SJCRH30 (cell line): ENCODE results near the gene HNMT. TPM values are rescaled to one million over a fixed set of nuclear protein-coding genes. Genes with fewer than 3 reads are reported as not detected.
"Not testable (repeated sequence)": the region's sequence is repeated elsewhere in the genome, so short reads cannot be mapped to it uniquely, and the experiment has no call there.

Experiments
- DNase-seq, 2 experiments: peaks; one replicate each; pipeline ENCODE4 v3.0.0-alpha.2; 2015 to 2020
- H3K27ac ChIP-seq: fragments of 250-450 bp; sonication (Bioruptor Pico); 2 replicates; pipeline ENCODE4 v1.5.1; 2020; ENCODE audit warnings: mild to moderate bottlenecking, moderate library complexity
- H3K27me3 ChIP-seq: fragments of 250-450 bp; sonication (Bioruptor Pico); 2 replicates; pipeline ENCODE4 v1.5.1; 2020; ENCODE audit warnings: mild to moderate bottlenecking, moderate library complexity
- H3K36me3 ChIP-seq: fragments of 250-450 bp; sonication (Bioruptor Pico); 2 replicates; pipeline ENCODE4 v1.5.1; 2020; ENCODE audit warnings: mild to moderate bottlenecking, moderate library complexity
- H3K4me1 ChIP-seq: fragments of 250-450 bp; sonication (Bioruptor Pico); 2 replicates; pipeline ENCODE4 v1.5.1; 2020; ENCODE audit warnings: mild to moderate bottlenecking, moderate library complexity
- H3K4me3 ChIP-seq: fragments of 250-450 bp; sonication (Bioruptor Pico); 2 replicates; pipeline ENCODE4 v1.5.1; 2020; ENCODE audit warnings: mild to moderate bottlenecking, moderate library complexity
- H3K9me3 ChIP-seq: fragments of 250-450 bp; sonication (Bioruptor Pico); replicated peaks from 2 replicates; pipeline ENCODE4 v1.5.1; 2020; ENCODE audit warnings: mild to moderate bottlenecking, moderate library complexity
- total RNA-seq: library from RNA; depleted of rRNA; stranded (reverse); fragments of >200 nt; shearing (Covaris generic); gene quantifications from 2 replicates; pipeline ENCODE4 v1.2.3, GENCODE V29; 2014

HNMT gene
- total RNA-seq, 1 experiment from 2014 or later: 0.04 TPM

DNA sequence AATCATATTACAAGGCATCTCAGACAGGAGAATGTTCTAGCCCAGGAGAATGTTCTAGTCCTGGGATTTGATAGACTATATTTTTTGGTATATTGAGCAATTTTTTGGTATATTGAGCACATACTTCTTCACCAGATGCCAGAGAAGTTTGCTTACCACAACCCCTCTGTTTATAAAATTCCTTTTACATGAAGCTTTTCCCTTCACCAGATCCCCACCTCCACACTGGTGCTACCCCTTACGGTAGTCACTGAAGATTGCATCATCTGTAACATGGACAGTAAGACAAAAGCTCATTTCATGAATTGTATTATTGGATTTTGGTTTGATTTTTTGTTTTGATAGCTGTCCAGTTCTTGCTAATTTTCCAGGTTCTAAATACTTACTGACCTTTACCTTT is 7.2 kb upstream of the HNMT start:
- Histone ChIP-seq H3K4me1 (no peaks in the 10 kb centered on the region), H3K27ac (no peak overlapping the region), H3K36me3 (no peaks in the 10 kb centered on the region), H3K27me3 (no peaks in the 10 kb centered on the region), H3K9me3 (no peaks in the 10 kb centered on the region), H3K4me3 (no peak overlapping the region)
- no peak for DNase-seq

DNA sequence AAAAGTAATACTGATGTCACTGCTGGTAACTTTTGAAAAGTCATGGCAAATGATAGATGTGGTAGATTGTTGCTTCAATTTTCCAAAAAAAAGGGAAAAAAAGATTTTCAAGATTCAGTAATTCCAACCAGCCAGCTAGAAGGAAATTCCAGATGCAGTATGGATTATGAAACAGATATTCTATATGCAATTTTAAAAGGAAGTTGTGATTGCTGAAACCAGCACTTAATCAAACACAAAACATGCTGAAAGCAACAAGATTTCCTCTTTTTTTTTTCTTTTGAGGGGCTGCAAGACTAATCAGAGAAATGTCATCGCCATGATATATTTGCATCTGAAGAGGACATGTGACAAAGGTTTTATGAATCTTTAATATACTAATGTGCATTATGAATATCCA is 5.1 kb upstream of the HNMT start:
- Histone ChIP-seq H3K27me3 (no peaks in the 10 kb centered on the region), H3K27ac (no peak overlapping the region), H3K4me1 (peaks cover 5% of the 10 kb centered on the region; the same call in 1 of the 2 replicates), H3K36me3 (no peaks in the 10 kb centered on the region), H3K9me3 (no peaks in the 10 kb centered on the region), H3K4me3 (no peak overlapping the region)
- no peak for DNase-seq

GRCh38 chr2:137960223-137960622 is 4.0 kb upstream of the HNMT start:
- no peaks in the 10 kb centered on the region for H3K27me3 ChIP-seq
- peaks cover 5% of the 10 kb centered on the region; the same call in 1 of the 2 replicates for H3K4me1 ChIP-seq
- H3K27ac ChIP-seq: no peak overlapping the region
- H3K9me3 ChIP-seq: no peaks in the 10 kb centered on the region
- H3K4me3 ChIP-seq: no peak overlapping the region
- no peaks in the 10 kb centered on the region for H3K36me3 ChIP-seq
- DNase-seq: no peak

- H3K27ac ChIP-seq: no peak overlapping the region
- no peaks in the 10 kb centered on the region for H3K27me3 ChIP-seq
- H3K36me3 ChIP-seq: no peaks in the 10 kb centered on the region
- H3K4me3 ChIP-seq: no peak overlapping the region
- peaks cover 5% of the 10 kb centered on the region; the same call in 1 of the 2 replicates for H3K4me1 ChIP-seq
- H3K9me3 ChIP-seq: no peaks in the 10 kb centered on the region
- DNase-seq: no peak
Measured at GRCh38 chr2:137961602-137962001, 2.7 kb upstream of the HNMT start.

DNA sequence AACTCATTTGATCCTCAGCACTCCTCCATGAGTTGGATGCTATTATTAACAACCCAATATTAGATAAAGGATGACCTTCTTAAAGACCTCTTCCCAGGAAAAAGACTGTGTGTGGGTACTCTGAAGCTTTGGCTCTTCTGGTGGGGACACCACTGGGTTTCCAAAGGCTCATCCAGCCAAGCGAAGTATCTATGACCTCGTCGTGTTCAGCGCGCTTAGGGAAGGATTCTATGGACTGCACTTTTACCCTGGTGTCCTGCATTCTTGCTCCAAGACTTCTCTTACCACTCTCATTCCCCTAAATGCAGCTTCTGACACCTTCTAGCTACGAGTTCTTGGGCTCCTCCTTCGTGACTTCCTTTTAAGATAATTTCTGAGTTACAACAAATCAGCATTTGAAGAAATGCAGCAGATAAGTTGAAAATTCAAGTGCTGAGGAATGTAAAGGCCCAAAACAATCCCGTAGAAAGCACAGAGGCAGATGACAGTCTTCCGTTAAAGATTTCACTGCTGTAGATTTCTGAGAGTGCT is 673 bp upstream of the HNMT start:
- no peak for DNase-seq
- Histone ChIP-seq H3K27me3 (no peaks in the 10 kb centered on the region), H3K36me3 (no peaks in the 10 kb centered on the region), H3K4me1 (peaks cover 5% of the 10 kb centered on the region; the same call in 1 of the 2 replicates), H3K27ac (no peak overlapping the region), H3K4me3 (no peak overlapping the region), H3K9me3 (no peaks in the 10 kb centered on the region)

DNA sequence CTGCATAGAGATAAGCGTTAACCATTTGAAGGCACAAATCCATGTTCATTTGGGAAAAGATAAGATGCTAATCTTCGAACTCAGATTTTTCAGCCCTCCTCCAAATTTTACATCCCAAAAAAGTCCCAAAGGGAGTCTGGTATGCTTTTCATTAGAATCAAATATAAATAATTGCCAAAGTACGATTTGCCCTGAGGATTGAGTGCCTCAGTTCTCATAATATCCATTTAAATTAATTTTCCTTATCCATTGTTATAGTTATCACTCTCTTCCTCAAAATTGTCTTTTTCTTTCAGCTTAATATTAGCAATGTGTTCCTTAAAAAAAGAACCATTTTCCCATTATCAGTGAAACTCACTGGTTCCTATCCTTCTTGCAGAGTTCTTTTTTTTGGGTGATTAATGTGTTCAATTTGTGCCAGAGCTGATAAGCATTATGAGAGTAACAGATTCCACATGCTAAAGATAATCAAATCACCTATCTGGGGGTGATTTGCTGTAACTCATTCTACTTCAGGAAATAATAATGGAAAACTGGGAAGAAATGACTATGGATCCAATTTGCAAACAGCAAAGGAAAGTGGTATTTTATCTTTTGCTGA is 686 bp downstream of the HNMT start:
- H3K4me3 ChIP-seq: no peak overlapping the region
- peaks cover 5% of the 10 kb centered on the region; the same call in 1 of the 2 replicates for H3K27me3 ChIP-seq
- H3K9me3 ChIP-seq: no peaks in the 10 kb centered on the region
- no peaks in the 10 kb centered on the region for H3K36me3 ChIP-seq
- no peak for DNase-seq
- H3K4me1 ChIP-seq: peaks cover 5% of the 10 kb centered on the region; the same call in 1 of the 2 replicates
- no peak overlapping the region for H3K27ac ChIP-seq

DNA sequence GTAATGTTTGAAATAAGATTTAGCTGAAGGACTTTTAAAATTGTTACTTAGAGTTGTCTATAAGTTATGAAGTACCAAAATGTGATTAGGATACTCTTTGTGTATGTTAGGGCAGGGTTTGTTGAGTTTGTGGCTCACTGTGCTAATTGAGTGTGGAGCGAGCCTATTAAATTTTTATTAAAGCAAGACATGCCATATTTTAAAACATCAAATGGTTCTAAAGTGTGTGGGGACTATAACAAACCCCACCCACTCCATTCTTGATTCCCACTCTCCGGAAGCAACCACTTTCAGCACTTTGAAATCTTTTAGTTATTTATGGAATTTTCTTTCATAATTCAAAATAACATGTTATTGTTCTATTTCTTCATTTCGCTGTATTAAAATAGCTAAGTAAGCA is 1.8 kb downstream of the HNMT start:
- Histone ChIP-seq H3K27ac (no peak overlapping the region), H3K4me3 (no peak overlapping the region), H3K27me3 (peaks cover 5% of the 10 kb centered on the region; the same call in 1 of the 2 replicates), H3K4me1 (peaks cover 5% of the 10 kb centered on the region; the same call in 1 of the 2 replicates), H3K36me3 (no peaks in the 10 kb centered on the region), H3K9me3 (no peaks in the 10 kb centered on the region)
- no peak for DNase-seq

DNA sequence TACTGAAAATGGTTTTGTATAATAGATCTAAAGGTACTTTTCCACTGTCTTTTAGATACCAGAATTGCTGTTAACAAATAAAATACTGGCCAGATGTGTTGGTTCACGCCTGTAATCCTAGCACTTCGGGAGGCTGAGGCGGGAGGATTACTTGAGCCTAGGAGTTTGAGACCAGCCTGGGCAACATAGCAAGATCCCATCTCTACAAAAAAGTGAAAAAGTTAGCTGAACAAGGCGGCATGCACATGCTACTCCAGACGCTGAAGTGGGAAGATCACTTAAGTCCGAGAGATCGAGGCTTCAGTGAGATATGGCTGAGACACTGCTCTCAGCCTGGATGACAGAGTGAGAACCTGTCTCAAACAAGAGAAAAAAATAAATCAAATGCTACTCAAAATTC is 2.8 kb downstream of the HNMT start:
- no peak overlapping the region for H3K4me3 ChIP-seq
- H3K27me3 ChIP-seq: peaks cover 5% of the 10 kb centered on the region; the same call in 1 of the 2 replicates
- no peaks in the 10 kb centered on the region for H3K36me3 ChIP-seq
- H3K27ac ChIP-seq: no peak overlapping the region
- no peaks in the 10 kb centered on the region for H3K9me3 ChIP-seq
- DNase-seq: no peak
- H3K4me1 ChIP-seq: peaks cover 5% of the 10 kb centered on the region; the same call in 1 of the 2 replicates

DNA sequence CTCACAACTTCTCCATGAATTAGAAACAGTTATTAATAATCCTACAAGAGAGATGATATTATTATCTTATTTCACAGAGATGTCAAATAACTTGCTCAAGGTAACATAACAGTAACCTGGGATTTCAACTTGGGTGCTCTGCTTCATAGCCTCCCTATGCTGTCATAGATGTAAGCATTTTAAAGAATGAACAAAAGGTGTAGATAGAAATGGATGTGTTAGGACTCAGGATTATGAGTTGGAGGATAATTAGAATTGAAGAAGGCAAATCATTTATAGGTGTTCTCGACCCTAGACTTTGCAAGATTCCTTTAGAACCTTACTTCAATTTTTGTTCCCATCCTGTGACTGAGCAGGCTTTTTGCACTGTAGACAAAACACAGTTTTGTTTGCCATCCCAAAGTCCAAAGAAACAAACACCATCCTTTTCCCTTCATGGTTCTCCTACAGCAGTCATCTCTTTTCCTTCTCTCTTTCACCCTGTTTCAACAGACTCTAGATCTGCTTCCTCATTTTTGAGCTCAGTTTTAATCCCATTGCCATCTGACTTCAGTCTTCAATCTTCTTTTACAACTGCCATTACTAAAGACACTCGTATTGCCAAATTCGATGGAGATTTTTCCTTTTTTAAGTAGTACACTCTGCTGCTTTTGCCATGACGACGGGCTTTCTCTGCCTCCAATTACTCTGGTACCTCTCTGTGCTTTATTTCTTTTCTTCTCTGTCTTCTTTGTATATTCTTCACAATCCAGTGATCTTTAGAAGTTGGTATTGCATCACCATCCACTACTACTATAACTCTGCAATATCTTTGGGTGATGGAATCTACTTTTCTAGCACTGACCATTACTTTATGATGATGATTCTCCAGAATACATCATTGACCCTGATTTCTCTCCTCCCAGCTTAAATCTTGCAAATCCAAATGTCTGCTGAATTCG is 4.5 kb downstream of the HNMT start:
- Histone ChIP-seq H3K36me3 (no peaks in the 10 kb centered on the region), H3K4me3 (no peak overlapping the region), H3K9me3 (no peaks in the 10 kb centered on the region), H3K27me3 (peaks cover 5% of the 10 kb centered on the region; the same call in 1 of the 2 replicates), H3K4me1 (peaks cover 4% of the 10 kb centered on the region; the same call in 1 of the 2 replicates), H3K27ac (no peak overlapping the region)
- DNase-seq: no peak

DNA sequence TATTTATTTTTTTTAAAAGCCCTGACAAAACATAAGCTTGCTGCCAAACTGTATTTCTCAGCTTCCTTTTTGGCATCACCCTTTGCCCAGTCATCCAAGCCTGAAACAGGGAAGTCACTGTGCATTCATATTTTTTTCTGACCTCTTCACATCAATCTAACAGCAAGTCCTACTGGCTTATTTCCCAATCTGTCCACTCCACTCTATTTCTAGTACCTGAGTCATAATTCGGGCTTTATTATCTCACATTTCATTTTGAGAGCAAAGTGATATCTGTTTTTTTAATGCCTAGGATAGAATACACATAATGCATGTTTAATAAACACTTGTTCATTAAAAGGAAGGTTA is 5.1 kb downstream of the HNMT start:
- no peak for DNase-seq
- no peak overlapping the region for H3K4me3 ChIP-seq

GRCh38 chr2:137969876-137970275 is 5.6 kb downstream of the HNMT start:
- no peak overlapping the region for H3K27ac ChIP-seq
- H3K9me3 ChIP-seq: no peaks in the 10 kb centered on the region
- no peak overlapping the region for H3K4me3 ChIP-seq
- DNase-seq: no peak
- no peaks in the 10 kb centered on the region for H3K36me3 ChIP-seq
- H3K4me1 ChIP-seq: no peaks in the 10 kb centered on the region
- H3K27me3 ChIP-seq: peaks cover 5% of the 10 kb centered on the region; the same call in 1 of the 2 replicates

More for the DNA sequence above, 5.1 kb downstream of the HNMT start:
- no peak overlapping the region for H3K27ac ChIP-seq
- no peaks in the 10 kb centered on the region for H3K36me3 ChIP-seq
- H3K9me3 ChIP-seq: no peaks in the 10 kb centered on the region
- no peaks in the 10 kb centered on the region for H3K4me1 ChIP-seq
- H3K27me3 ChIP-seq: peaks cover 5% of the 10 kb centered on the region; the same call in 1 of the 2 replicates

GRCh38 chr2:137971259-137971658 is 7.0 kb downstream of the HNMT start:
- H3K4me3 ChIP-seq, H3K27me3 ChIP-seq, DNase-seq, H3K36me3 ChIP-seq, H3K9me3 ChIP-seq, H3K27ac ChIP-seq, H3K4me1 ChIP-seq: not testable (repeated sequence)

- no peak for DNase-seq
- Histone ChIP-seq H3K9me3 (no peaks in the 10 kb centered on the region), H3K27ac (no peak overlapping the region), H3K4me3 (no peak overlapping the region), H3K4me1 (no peaks in the 10 kb centered on the region), H3K36me3 (no peaks in the 10 kb centered on the region), H3K27me3 (peaks cover 5% of the 10 kb centered on the region; the same call in 1 of the 2 replicates)
Measured at GRCh38 chr2:137973280-137973679, 9.0 kb downstream of the HNMT start.

- no peak overlapping the region for H3K4me3 ChIP-seq
- H3K27me3 ChIP-seq: no peaks in the 10 kb centered on the region
- no peaks in the 10 kb centered on the region for H3K9me3 ChIP-seq
- no peaks in the 10 kb centered on the region for H3K4me1 ChIP-seq
- no peaks in the 10 kb centered on the region for H3K36me3 ChIP-seq
- DNase-seq: no peak
- no peak overlapping the region for H3K27ac ChIP-seq
Measured at GRCh38 chr2:137975280-137976271, 11.3 kb downstream of the HNMT start.
